HepG2 (cell line): ENCODE measurements around the gene THADA. TPM values are rescaled to one million over a fixed set of nuclear protein-coding genes. Genes with fewer than 3 reads are reported as not detected.

Experiments used
- ATAC-seq: fragments of 200-7000 bp; cut with Tn5 transposase; 3 replicates; pipeline ENCODE4 v1.9.1; 2020; ENCODE audit warnings: mild to moderate bottlenecking, moderate library complexity
- BruUV-seq: library from RNA; stranded (reverse); fragments of 400-500 nt; replicated peaks from 2 replicates; lab custom pipeline; 2021; lab: Mats Ljungman, UMichigan
- CTCF ChIA-PET: fragments of 300-600 bp; formaldehyde crosslinking; extraction: SDS; loops from one replicate; lab custom pipeline; 2021; ENCODE audit warnings: low total read pairs, inconsistent platforms, low intra/inter-chr PET ratio; lab: Yijun Ruan, JAX
- POLR2A ChIA-PET: fragments of 350-600 bp; sonication (Branson Sonifier 250); formaldehyde crosslinking; loops from one replicate; lab custom pipeline; 2020; ENCODE audit warnings: antibody characterized with exemption, inconsistent platforms; lab: Yijun Ruan, JAX
- DNase-seq: peaks from one replicate; pipeline ENCODE4 v3.0.0-alpha.2; 2015; ENCODE audit warnings: low spot score
- FAIRE-seq: peaks from 3 replicates; lab custom pipeline; 2011; peaks lifted over from hg19 to GRCh38; lab: Jason Lieb, UNC
- H2AFZ ChIP-seq: one replicate; pipeline ENCODE4 v1.6.1; 2011; ENCODE audit warnings: low read length, inconsistent platforms
- H3K27ac ChIP-seq: fragments of 300-600 bp; 3 replicates; pipeline ENCODE4 v1.8.0; 2011; ENCODE audit warnings: mixed run types, mild to moderate bottlenecking, mixed read lengths, low read length, inconsistent platforms; ENCODE audit not compliant: insufficient read depth; ENCODE audit errors: extremely low read length
- H3K27me3 ChIP-seq, 2 experiments: fragments of 200-600 bp in 1 of 2; 2 replicates in 1 of 2; 3 replicates in 1 of 2; pipeline versions ENCODE4 v1.6.0 to v1.8.0; 2011; ENCODE audit warnings: low read length in 2 of 2, mild to moderate bottlenecking in 2 of 2, moderate library complexity in 2 of 2, inconsistent platforms in 1 of 2; ENCODE audit not compliant: insufficient read depth in 2 of 2, control insufficient read depth in 1 of 2
- H3K36me3 ChIP-seq, 2 experiments: fragments of 200-600 bp in 1 of 2; replicated peaks in 1 of 2; 2 replicates in 1 of 2; 3 replicates in 1 of 2; pipeline versions ENCODE4 v1.5.1 to v1.8.0; 2011; ENCODE audit warnings: low read length in 2 of 2, inconsistent platforms in 1 of 2; ENCODE audit not compliant: insufficient read depth in 2 of 2, control insufficient read depth in 1 of 2
- H3K4me1 ChIP-seq: 2 replicates; pipeline ENCODE4 v1.5.1; 2012; ENCODE audit warnings: low read length, inconsistent platforms; ENCODE audit not compliant: insufficient read depth
- H3K4me2 ChIP-seq: 2 replicates; pipeline ENCODE4 v1.6.0; 2011; ENCODE audit warnings: low read depth, low read length, inconsistent platforms
- H3K4me3 ChIP-seq, 3 experiments: fragments of 200-600 bp in 1 of 3; sonication (generic), shearing (Covaris generic) in 1 of 3; replicated peaks in 1 of 3; 2 replicates each; pipeline ENCODE4 v1.5.1; 2011 to 2016; ENCODE audit warnings: low read length in 3 of 3, inconsistent platforms in 2 of 3, low read depth in 2 of 3, mild to moderate bottlenecking in 2 of 3, control low read depth in 1 of 3, mixed read lengths in 1 of 3; ENCODE audit not compliant: insufficient read depth in 1 of 3
- H3K79me2 ChIP-seq: one replicate; pipeline ENCODE4 v1.6.1; 2011; ENCODE audit warnings: low read length, inconsistent platforms; ENCODE audit not compliant: insufficient read depth
- H3K9ac ChIP-seq: 2 replicates; pipeline ENCODE4 v1.6.0; 2011; ENCODE audit warnings: mild to moderate bottlenecking, low read depth, low read length, inconsistent platforms; ENCODE audit not compliant: insufficient read depth
- H3K9me3 ChIP-seq: 2 replicates; pipeline ENCODE4 v1.5.1; 2012; ENCODE audit warnings: mild to moderate bottlenecking, low read length
- H4K20me1 ChIP-seq: 2 replicates; pipeline ENCODE4 v1.6.0; 2011; ENCODE audit warnings: inconsistent platforms, mild to moderate bottlenecking, low read length, moderate library complexity; ENCODE audit not compliant: insufficient read depth
- CERS6 ChIP-seq: sonication (generic); formaldehyde crosslinking; IDR thresholded peaks from 2 replicates; pipeline ENCODE4 v1.5.0; 2020; ENCODE audit warnings: missing genetic modification reagents
- DNMT1 ChIP-seq: sonication (generic); formaldehyde crosslinking; IDR thresholded peaks from 2 replicates; pipeline ENCODE4 v1.5.1; 2020; ENCODE audit warnings: mild to moderate bottlenecking, missing genetic modification reagents
- DZIP1 ChIP-seq: sonication (generic); formaldehyde crosslinking; IDR thresholded peaks from 2 replicates; pipeline ENCODE4 v1.5.0; 2020; ENCODE audit warnings: mild to moderate bottlenecking, missing genetic modification reagents
- EED ChIP-seq: sonication (generic); formaldehyde crosslinking; IDR thresholded peaks from 2 replicates; pipeline ENCODE4 v1.5.0; 2020; ENCODE audit warnings: mild to moderate bottlenecking, missing genetic modification reagents
- HDAC1 ChIP-seq: sonication (generic); formaldehyde crosslinking; IDR thresholded peaks from 2 replicates; pipeline ENCODE4 v1.5.1; 2020; ENCODE audit warnings: mild to moderate bottlenecking, missing genetic modification reagents
- KDM2A ChIP-seq: sonication (generic); formaldehyde crosslinking; IDR thresholded peaks from 2 replicates; pipeline ENCODE4 v1.4.0; 2020; ENCODE audit warnings: low read depth, missing genetic modification reagents, borderline replicate concordance
- TBL1XR1 ChIP-seq: fragments of 150-350 bp; IDR thresholded peaks from 2 replicates; pipeline ENCODE4 v1.6.1; 2014; ENCODE audit warnings: borderline replicate concordance, low read length; ENCODE audit not compliant: partially characterized antibody
- TBX2 ChIP-seq: sonication (generic); formaldehyde crosslinking; IDR thresholded peaks from 2 replicates; pipeline ENCODE4 v1.5.0; 2020; ENCODE audit warnings: missing genetic modification reagents, mild to moderate bottlenecking, borderline replicate concordance
- USF2 ChIP-seq, 2 experiments: sonication (generic) in 1 of 2; formaldehyde crosslinking in 1 of 2; IDR thresholded peaks; 2 replicates each; pipeline versions ENCODE4 v1.5.1 to v1.6.1; 2011 to 2020; ENCODE audit warnings: borderline replicate concordance in 1 of 2, low read depth in 1 of 2, low read length in 1 of 2, mild to moderate bottlenecking in 1 of 2, missing genetic modification reagents in 1 of 2, moderate library complexity in 1 of 2
- ZBTB34 ChIP-seq: sonication (generic); formaldehyde crosslinking; IDR thresholded peaks from 2 replicates; pipeline ENCODE4 v1.8.0; 2022; ENCODE audit warnings: mild to moderate bottlenecking, missing genetic modification reagents
- ZNF335 ChIP-seq: sonication (generic); formaldehyde crosslinking; IDR thresholded peaks from 2 replicates; pipeline ENCODE4 v1.4.0; 2020; ENCODE audit warnings: missing genetic modification reagents
- ZNF432 ChIP-seq: sonication (generic); formaldehyde crosslinking; IDR thresholded peaks from 2 replicates; pipeline ENCODE4 v1.5.0; 2020; ENCODE audit warnings: missing genetic modification reagents, mild to moderate bottlenecking, borderline replicate concordance
- ZNF660 ChIP-seq: sonication (generic); formaldehyde crosslinking; IDR thresholded peaks from 2 replicates; pipeline ENCODE4 v1.5.1; 2020; ENCODE audit warnings: mild to moderate bottlenecking, low read depth, missing genetic modification reagents, borderline replicate concordance
- ZSCAN21 ChIP-seq: sonication (generic); formaldehyde crosslinking; IDR thresholded peaks from 2 replicates; pipeline ENCODE4 v1.8.0; 2022; ENCODE audit warnings: mild to moderate bottlenecking, missing genetic modification reagents, moderate library complexity, borderline replicate concordance
- WGBS: methylation state at CpG from one replicate; pipeline ENCODE4 v1.1.6; 2017; ENCODE audit warnings: low lambda C conversion rate; 5-methylcytosine and 5-hydroxymethylcytosine counted together
- in situ Hi-C: cut with HindIII; loops from 2 replicates; pipeline ENCODE4 v1.10.0; 2017; ENCODE audit warnings: low pct_unique_long_range_greater_than_20kb; ENCODE audit not compliant: extremely low pct_ligation_motif_present
- intact Hi-C: fragments of 100-400 bp; cut with micrococcal nuclease; formaldehyde crosslinking; loops from one replicate; pipeline ENCODE4 v1.10.0; 2022; ENCODE audit not compliant: unreplicated experiment
- polyA plus RNA-seq, 8 experiments: library from polyadenylated mRNA; depleted of rRNA in 3 of 8; stranded (reverse) in 7 of 8; unstranded in 1 of 8; fragments of >200 nt; fragmentation: Illumina TruSeq in 4 of 8; extraction: Trizol in 4 of 8; gene quantifications; 2 replicates each; pipeline versions ENCODE4 v1.2.1 to v1.2.3, GENCODE V29; 2011 to 2016; ENCODE audit warnings: low read depth in 4 of 8, missing spikeins in 1 of 8, mixed read lengths in 1 of 8; ENCODE audit not compliant: insufficient read depth in 1 of 8
- total RNA-seq, 5 experiments: library from RNA; depleted of rRNA; stranded (reverse); fragments of >200 nt; fragmentation: Illumina TruSeq; extraction: Trizol; gene quantifications; 2 replicates each; pipeline ENCODE4 v1.2.3, GENCODE V29; 2016; ENCODE audit warnings: low read depth in 1 of 5

THADA gene
- total and polyA plus RNA-seq, 2 of the 13 experiments (the other 11 are each of a cell fraction or from before 2014, with no cell fraction given), result 12.7 to 21.7 TPM

- DNase-seq (no peak), FAIRE-seq (no peak), ATAC-seq (no peak)
- H2AFZ ChIP-seq, result no peak overlapping the region
- H3K36me3 ChIP-seq, result no peaks in the 10 kb centered on the region
- POLR2A ChIA-PET, result no interaction called here
- no peak overlapping the region for H3K27ac ChIP-seq
- CTCF ChIA-PET, result no interaction called here
- no peak overlapping the region for H3K4me2 ChIP-seq
- in situ Hi-C loops, result no loop called here
- no peaks in the 10 kb centered on the region for H3K79me2 ChIP-seq
- H3K9me3 ChIP-seq, result no peaks in the 10 kb centered on the region
- TF ChIP-seq ZNF432 (CRISPR knock-in tag) (no peak), HDAC1 (CRISPR knock-in tag) (no peak), ZNF335 (CRISPR knock-in tag) (no peak), ZBTB34 (CRISPR knock-in tag) (no peak), DNMT1 (CRISPR knock-in tag) (no peak), TBL1XR1 (no peak), ZNF660 (CRISPR knock-in tag) (no peak), USF2 (IDR thresholded peaks at IDR 0.05; ENCODE audit: low read depth, low read length) (no peak), USF2 (CRISPR knock-in tag; IDR thresholded peaks at IDR 0.05; ENCODE audit: borderline replicate concordance) (no peak), ZSCAN21 (CRISPR knock-in tag) (no peak), DZIP1 (CRISPR knock-in tag) (no peak), CERS6 (CRISPR knock-in tag) (no peak), TBX2 (no peak), EED (CRISPR knock-in tag) (no peak), KDM2A (CRISPR knock-in tag) (no peak)
- no peaks in the 10 kb centered on the region for H3K27me3 ChIP-seq
- no peak overlapping the region for H3K4me3 ChIP-seq
- no TSS peak for BruUV-seq
- H3K4me1 ChIP-seq, result peaks cover 70% of the 10 kb centered on the region
- intact Hi-C loops, result no loop called here
- 96% methylated on average over 3 of the region's 3 CpGs for WGBS
- no peak overlapping the region for H3K9ac ChIP-seq
- H4K20me1 ChIP-seq, result no peaks in the 10 kb centered on the region
Measured at GRCh38 chr2:43419243-43419642, 176.6 kb downstream of the THADA start.
